SK-N-SH treated with all-trans-retinoic acid at 6 μM for 48 hours (cell line): ENCODE data around the gene AUNIP.

ENCODE experiments used
- ARNTL ChIP-seq: fragments of 450-650 bp; formaldehyde crosslinking; IDR thresholded peaks from 2 replicates; pipeline ENCODE4 v1.5.0; 2020; ENCODE audit warnings: low read depth, mild to moderate bottlenecking, moderate library complexity, borderline replicate concordance
- GLIS3 ChIP-seq: fragments of 250-450 bp; sonication (Bioruptor Pico); IDR thresholded peaks from 2 replicates; pipeline ENCODE4 v1.5.0; 2020; ENCODE audit warnings: mild to moderate bottlenecking, moderate library complexity
- TOX ChIP-seq: fragments of 250-450 bp; sonication (Bioruptor Pico); IDR thresholded peaks from 2 replicates; pipeline ENCODE4 v1.8.0; 2021; ENCODE audit warnings: mild to moderate bottlenecking, moderate library complexity, borderline replicate concordance
- ZC3H10 ChIP-seq: fragments of 250-450 bp; sonication (Bioruptor Pico); IDR thresholded peaks from 2 replicates; pipeline ENCODE4 v1.5.1; 2021; ENCODE audit warnings: mild to moderate bottlenecking, moderate library complexity
- ZFP30 ChIP-seq: fragments of 450-650 bp; formaldehyde crosslinking; IDR thresholded peaks from 2 replicates; pipeline ENCODE4 v1.5.0; 2022; ENCODE audit warnings: mild to moderate bottlenecking, moderate library complexity
- ZNF565 ChIP-seq: fragments of 450-650 bp; formaldehyde crosslinking; conservative IDR thresholded peaks from 2 replicates; pipeline ENCODE4 v1.5.0; 2020; ENCODE audit warnings: low read depth, mild to moderate bottlenecking, moderate library complexity
- ZNF8 ChIP-seq: fragments of 450-650 bp; formaldehyde crosslinking; IDR thresholded peaks from 2 replicates; pipeline ENCODE4 v1.5.0; 2020; ENCODE audit warnings: mild to moderate bottlenecking, moderate library complexity
- TF ChIP-seq, protein P1 (sequence below): fragments of 250-450 bp; sonication (Bioruptor Pico); IDR thresholded peaks from 2 replicates; pipeline ENCODE4 v1.8.0; 2021; ENCODE audit warnings: low read depth, mild to moderate bottlenecking, moderate library complexity, borderline replicate concordance
- TF ChIP-seq, protein P2 (sequence below): fragments of 250-450 bp; sonication (Bioruptor Pico); IDR thresholded peaks from 2 replicates; pipeline ENCODE4 v1.5.0; 2020; ENCODE audit warnings: mild to moderate bottlenecking, moderate library complexity

GRCh38 chr1:25837262-25837875, 21.9 kb downstream of the AUNIP start:
- TF ChIP-seq ZC3H10 (CRISPR knock-in tag) (no peak), ZFP30 (CRISPR knock-in tag) (no peak), TOX (no peak), GLIS3 (no peak), ZNF565 (CRISPR knock-in tag) (no peak), ARNTL (no peak), ZNF8 (no peak)
- TF ChIP-seq, protein P1, sequence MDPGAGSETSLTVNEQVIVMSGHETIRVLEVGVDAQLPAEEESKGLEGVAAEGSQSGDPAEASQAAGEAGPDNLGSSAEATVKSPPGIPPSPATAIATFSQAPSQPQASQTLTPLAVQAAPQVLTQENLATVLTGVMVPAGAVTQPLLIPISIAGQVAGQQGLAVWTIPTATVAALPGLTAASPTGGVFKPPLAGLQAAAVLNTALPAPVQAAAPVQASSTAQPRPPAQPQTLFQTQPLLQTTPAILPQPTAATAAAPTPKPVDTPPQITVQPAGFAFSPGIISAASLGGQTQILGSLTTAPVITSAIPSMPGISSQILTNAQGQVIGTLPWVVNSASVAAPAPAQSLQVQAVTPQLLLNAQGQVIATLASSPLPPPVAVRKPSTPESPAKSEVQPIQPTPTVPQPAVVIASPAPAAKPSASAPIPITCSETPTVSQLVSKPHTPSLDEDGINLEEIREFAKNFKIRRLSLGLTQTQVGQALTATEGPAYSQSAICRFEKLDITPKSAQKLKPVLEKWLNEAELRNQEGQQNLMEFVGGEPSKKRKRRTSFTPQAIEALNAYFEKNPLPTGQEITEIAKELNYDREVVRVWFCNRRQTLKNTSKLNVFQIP (CRISPR knock-in tag), result no peak
- TF ChIP-seq, protein P2, sequence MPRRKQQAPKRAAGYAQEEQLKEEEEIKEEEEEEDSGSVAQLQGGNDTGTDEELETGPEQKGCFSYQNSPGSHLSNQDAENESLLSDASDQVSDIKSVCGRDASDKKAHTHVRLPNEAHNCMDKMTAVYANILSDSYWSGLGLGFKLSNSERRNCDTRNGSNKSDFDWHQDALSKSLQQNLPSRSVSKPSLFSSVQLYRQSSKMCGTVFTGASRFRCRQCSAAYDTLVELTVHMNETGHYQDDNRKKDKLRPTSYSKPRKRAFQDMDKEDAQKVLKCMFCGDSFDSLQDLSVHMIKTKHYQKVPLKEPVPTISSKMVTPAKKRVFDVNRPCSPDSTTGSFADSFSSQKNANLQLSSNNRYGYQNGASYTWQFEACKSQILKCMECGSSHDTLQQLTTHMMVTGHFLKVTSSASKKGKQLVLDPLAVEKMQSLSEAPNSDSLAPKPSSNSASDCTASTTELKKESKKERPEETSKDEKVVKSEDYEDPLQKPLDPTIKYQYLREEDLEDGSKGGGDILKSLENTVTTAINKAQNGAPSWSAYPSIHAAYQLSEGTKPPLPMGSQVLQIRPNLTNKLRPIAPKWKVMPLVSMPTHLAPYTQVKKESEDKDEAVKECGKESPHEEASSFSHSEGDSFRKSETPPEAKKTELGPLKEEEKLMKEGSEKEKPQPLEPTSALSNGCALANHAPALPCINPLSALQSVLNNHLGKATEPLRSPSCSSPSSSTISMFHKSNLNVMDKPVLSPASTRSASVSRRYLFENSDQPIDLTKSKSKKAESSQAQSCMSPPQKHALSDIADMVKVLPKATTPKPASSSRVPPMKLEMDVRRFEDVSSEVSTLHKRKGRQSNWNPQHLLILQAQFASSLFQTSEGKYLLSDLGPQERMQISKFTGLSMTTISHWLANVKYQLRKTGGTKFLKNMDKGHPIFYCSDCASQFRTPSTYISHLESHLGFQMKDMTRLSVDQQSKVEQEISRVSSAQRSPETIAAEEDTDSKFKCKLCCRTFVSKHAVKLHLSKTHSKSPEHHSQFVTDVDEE (CRISPR knock-in tag), result no peak
